Neutrophil (primary cell): ENCODE results near the gene CRIP1.

Experiments
- H3K27ac ChIP-seq: fragments of 200-600 bp; sonication (generic); 2 replicates; pipeline ENCODE4 v1.5.1; 2016; ENCODE audit warnings: mild to moderate bottlenecking, moderate library complexity
- H3K27me3 ChIP-seq: fragments of 200-600 bp; sonication (generic); 2 replicates; pipeline ENCODE4 v1.6.0; 2016; ENCODE audit warnings: mild to moderate bottlenecking
- H3K36me3 ChIP-seq: fragments of 200-600 bp; sonication (generic); 2 replicates; pipeline ENCODE4 v1.5.1; 2017
- H3K4me1 ChIP-seq, 2 experiments: fragments of 200-600 bp in 1 of 2; sonication (generic) in 1 of 2; 1 replicate in 1 of 2; 2 replicates in 1 of 2; pipeline versions ENCODE4 v1.5.1 to v1.6.1; 2013 to 2016; ENCODE audit warnings: low read depth in 1 of 2, low read length in 1 of 2, mild to moderate bottlenecking in 1 of 2, moderate library complexity in 1 of 2; ENCODE audit not compliant: control insufficient read depth in 1 of 2, insufficient read depth in 1 of 2
- H3K4me3 ChIP-seq, 2 experiments: fragments of 200-600 bp in 1 of 2; sonication (generic) in 1 of 2; 1 replicate in 1 of 2; 2 replicates in 1 of 2; pipeline ENCODE4 v1.5.1; 2013 to 2016; ENCODE audit warnings: low read depth in 1 of 2, low read length in 1 of 2, mild to moderate bottlenecking in 1 of 2, moderate library complexity in 1 of 2
- H3K9me3 ChIP-seq: fragments of 200-600 bp; sonication (generic); 2 replicates; pipeline ENCODE4 v1.5.1; 2016
- TF ChIP-seq, protein P1 (sequence below): fragments of 200-600 bp; sonication (generic); IDR thresholded peaks from 2 replicates; pipeline ENCODE4 v1.5.1; 2016; ENCODE audit warnings: antibody characterized with exemption

Gene CRIP1

DNA sequence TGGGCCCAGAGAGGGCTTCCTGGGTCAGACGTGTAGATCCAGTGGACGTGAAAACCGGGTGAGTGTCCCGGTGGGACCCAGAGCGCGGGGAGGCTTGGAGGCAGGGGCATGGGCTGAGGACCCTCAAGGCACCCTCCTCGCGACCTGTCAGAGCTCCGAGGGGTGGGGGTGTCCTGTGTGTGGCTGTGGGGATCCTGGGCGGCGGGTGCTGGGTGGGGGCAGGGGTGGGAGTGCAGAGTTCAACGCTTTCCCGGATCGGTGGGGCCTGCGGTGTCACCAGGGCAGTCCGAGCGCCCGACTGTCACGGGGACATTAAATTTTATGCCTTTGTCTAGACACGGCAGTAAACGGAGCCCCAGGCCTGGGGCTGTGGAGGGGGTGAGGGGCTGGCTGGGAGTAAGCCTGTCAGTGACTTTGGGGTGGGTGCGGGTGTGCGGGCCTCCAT lies 40.7 kb downstream of the CRIP1 start:
- Histone ChIP-seq H3K4me1 (peaks cover 13 to 25% of the 10 kb centered on the region in 2 experiments), H3K27me3 (peaks cover 91% of the 10 kb centered on the region), H3K36me3 (no peaks in the 10 kb centered on the region), H3K4me3 (no peak overlapping the region), H3K9me3 (no peaks in the 10 kb centered on the region), H3K27ac (no peak overlapping the region)
- TF ChIP-seq, protein P1, sequence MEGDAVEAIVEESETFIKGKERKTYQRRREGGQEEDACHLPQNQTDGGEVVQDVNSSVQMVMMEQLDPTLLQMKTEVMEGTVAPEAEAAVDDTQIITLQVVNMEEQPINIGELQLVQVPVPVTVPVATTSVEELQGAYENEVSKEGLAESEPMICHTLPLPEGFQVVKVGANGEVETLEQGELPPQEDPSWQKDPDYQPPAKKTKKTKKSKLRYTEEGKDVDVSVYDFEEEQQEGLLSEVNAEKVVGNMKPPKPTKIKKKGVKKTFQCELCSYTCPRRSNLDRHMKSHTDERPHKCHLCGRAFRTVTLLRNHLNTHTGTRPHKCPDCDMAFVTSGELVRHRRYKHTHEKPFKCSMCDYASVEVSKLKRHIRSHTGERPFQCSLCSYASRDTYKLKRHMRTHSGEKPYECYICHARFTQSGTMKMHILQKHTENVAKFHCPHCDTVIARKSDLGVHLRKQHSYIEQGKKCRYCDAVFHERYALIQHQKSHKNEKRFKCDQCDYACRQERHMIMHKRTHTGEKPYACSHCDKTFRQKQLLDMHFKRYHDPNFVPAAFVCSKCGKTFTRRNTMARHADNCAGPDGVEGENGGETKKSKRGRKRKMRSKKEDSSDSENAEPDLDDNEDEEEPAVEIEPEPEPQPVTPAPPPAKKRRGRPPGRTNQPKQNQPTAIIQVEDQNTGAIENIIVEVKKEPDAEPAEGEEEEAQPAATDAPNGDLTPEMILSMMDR, result no peak

DNA sequence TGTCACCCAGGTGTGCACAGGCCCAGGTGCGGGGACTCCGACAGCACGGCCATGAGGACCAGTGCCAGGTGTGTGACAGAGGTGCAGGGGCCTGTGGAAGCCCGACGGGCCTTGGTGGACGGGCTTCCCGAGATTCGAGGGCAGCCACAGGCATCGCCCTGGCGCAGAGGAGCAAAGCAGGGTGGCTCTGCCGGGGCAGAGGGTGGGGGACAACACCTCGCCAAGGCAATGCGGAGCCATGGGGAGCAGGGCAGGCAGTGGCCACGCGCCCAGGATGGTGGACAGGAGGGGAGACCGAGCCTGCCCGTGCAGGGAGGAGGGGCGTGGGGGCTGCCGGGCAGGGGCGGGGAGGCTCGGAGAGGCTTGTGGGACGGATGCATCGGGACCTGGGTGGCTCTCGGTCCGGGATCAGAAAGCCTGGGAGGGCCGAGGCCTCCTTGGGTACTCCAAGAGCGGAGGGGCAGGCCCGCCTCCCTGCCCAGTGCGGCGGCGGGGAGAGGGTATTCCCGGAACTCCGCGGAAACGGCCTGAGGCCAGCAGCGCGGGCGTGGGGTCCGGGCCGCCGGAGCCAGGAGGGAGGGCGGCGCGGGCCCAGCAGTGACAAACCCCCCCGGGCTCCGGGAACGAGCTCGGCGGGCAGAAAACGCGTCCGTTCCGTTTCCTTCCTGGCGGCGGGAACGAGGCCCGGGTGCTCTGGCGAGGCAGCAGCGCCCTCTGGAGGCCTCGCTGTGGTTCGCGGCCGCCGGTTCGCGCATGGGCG lies 41.3 kb downstream of the CRIP1 start:
- Histone ChIP-seq H3K27me3 (peaks cover 85% of the 10 kb centered on the region), H3K9me3 (no peaks in the 10 kb centered on the region), H3K36me3 (no peaks in the 10 kb centered on the region), H3K4me3 (peak overlapping the region; percentile 12 to 47), H3K27ac (no peak overlapping the region), H3K4me1 (peaks cover 13 to 25% of the 10 kb centered on the region in 2 experiments)
- TF ChIP-seq, protein P1, result peak; percentile 74

DNA sequence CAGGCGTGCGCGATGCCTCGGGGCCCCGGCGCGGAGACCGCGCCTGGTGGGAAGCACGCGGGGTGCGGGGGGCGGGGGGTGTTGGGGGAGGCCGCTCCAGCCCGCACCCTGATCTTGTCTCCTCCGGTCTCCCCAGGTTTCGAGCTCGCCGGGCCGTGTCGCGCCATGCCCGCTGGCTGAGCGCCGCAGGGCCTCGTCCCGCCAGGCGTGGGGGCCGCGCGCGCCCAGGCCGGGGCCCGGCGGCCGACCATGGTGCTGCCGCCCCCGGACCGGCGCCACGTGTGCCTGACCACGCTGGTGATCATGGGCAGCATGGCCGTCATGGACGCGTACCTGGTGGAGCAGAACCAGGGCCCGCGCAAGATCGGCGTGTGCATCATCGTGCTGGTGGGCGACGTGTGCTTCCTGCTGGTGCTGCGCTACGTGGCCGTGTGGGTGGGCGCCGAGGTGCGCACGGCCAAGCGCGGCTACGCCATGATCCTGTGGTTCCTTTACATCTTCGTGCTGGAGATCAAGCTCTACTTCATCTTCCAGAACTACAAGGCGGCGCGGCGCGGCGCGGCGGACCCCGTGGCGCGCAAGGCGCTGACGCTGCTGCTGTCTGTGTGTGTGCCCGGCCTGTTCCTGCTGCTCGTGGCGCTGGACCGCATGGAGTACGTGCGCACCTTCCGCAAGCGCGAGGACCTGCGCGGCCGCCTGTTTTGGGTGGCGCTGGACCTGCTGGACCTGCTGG lies 42.1 kb downstream of the CRIP1 start:
- no peaks in the 10 kb centered on the region for H3K9me3 ChIP-seq
- H3K4me3 ChIP-seq, result peak overlapping the region in 1 of 2 experiments; percentile 47
- H3K27me3 ChIP-seq, result peaks cover 77% of the 10 kb centered on the region
- H3K27ac ChIP-seq, result no peak overlapping the region
- TF ChIP-seq, protein P1, result peak; percentile 11
- H3K36me3 ChIP-seq, result no peaks in the 10 kb centered on the region
- peaks cover 13 to 25% of the 10 kb centered on the region in 2 experiments for H3K4me1 ChIP-seq

DNA sequence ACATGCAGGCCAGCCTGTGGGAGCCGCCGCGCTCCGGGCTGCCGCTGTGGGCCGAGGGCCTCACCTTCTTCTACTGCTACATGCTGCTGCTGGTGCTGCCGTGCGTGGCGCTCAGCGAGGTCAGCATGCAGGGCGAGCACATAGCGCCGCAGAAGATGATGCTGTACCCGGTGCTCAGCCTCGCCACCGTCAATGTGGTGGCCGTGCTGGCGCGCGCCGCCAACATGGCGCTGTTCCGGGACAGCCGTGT lies 42.6 kb downstream of the CRIP1 start:
- peaks cover 73% of the 10 kb centered on the region for H3K27me3 ChIP-seq
- H3K4me3 ChIP-seq, result no peak overlapping the region
- no peaks in the 10 kb centered on the region for H3K36me3 ChIP-seq
- peaks cover 13 to 25% of the 10 kb centered on the region in 2 experiments for H3K4me1 ChIP-seq
- TF ChIP-seq, protein P1, result no peak
- no peaks in the 10 kb centered on the region for H3K9me3 ChIP-seq
- no peak overlapping the region for H3K27ac ChIP-seq

DNA sequence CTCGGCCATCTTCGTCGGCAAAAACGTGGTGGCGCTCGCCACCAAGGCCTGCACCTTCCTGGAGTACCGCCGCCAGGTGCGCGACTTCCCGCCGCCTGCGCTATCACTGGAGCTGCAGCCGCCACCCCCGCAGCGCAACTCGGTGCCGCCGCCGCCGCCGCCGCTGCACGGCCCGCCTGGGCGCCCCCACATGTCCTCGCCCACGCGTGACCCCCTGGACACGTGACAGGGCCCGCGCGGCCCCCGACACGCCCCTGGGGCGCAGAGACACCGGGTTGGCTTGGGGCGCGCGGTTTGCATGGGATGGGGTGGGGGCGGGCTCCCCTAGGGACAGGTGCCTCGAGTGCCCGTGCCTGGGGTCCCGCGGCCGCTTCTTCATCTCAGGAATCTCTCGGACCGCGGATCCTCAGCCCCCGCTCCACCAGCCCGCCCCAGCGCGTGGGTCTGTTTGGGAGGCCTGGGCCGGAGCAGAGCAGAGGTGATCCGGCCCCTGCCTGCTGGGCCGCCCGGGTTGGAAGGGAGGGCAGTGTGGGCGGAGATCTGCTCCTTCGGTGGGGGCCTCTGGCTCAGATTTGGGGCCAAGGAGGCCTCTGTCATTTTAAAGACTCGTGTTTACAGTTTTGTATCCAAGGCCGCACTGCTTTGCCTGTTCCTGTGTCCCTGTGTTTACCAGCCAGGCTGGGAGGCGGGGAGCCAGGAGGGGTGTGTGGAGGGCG lies 43.0 kb downstream of the CRIP1 start:
- H3K4me3 ChIP-seq, result no peak overlapping the region
- H3K9me3 ChIP-seq, result no peaks in the 10 kb centered on the region
- H3K27me3 ChIP-seq, result peaks cover 73% of the 10 kb centered on the region
- no peaks in the 10 kb centered on the region for H3K36me3 ChIP-seq
- TF ChIP-seq, protein P1, result no peak
- H3K27ac ChIP-seq, result no peak overlapping the region
- peaks cover 13 to 25% of the 10 kb centered on the region in 2 experiments for H3K4me1 ChIP-seq
